Right lobe of liver (tissue), 6 donors: Measurements from ENCODE around the gene STAC2. TPM values are rescaled to one million over a fixed set of nuclear protein-coding genes. Genes with fewer than 3 reads are reported as not detected.

Experiments used
- ATAC-seq, 4 donors: fragments of 200-7000 bp; cut with Tn5 transposase; one replicate each; pipeline ENCODE4 v1.9.1; 2020; ENCODE audit warnings: mild to moderate bottlenecking in 4 of 4, moderate library complexity in 4 of 4
- DNase-seq, 3 donors: peaks; one replicate each; pipeline ENCODE4 v3.0.0-alpha.2; 2020
- H3K27ac ChIP-seq, 3 donors: fragments of 200-600 bp; one replicate each; pipeline ENCODE4 v1.8.0; 2022
- H3K27me3 ChIP-seq, 2 donors: fragments of 200-600 bp; one replicate each; pipeline ENCODE4 v1.8.0; 2022
- H3K36me3 ChIP-seq, 4 donors: fragments of 200-600 bp; sonication (generic) in 1 of 4; one replicate each; pipeline versions ENCODE4 v1.5.1 to v1.8.0; 2017 to 2022; ENCODE audit warnings: control low read depth in 1 of 4
- H3K4me1 ChIP-seq, 4 donors: fragments of 200-600 bp; sonication (generic) in 1 of 4; one replicate each; pipeline versions ENCODE4 v1.5.1 to v1.8.0; 2017 to 2022; ENCODE audit warnings: control low read depth in 1 of 4
- H3K4me3 ChIP-seq, 3 donors: fragments of 200-600 bp; one replicate each; pipeline ENCODE4 v1.8.0; 2022
- H3K9me3 ChIP-seq, 4 donors: fragments of 200-600 bp; sonication (generic) in 1 of 4; one replicate each; pipeline versions ENCODE4 v1.5.1 to v1.8.0; 2017 to 2022; ENCODE audit warnings: control low read depth in 1 of 4
- CTCF ChIP-seq, 4 donors: fragments of 200-600 bp in 3 of 4; fragments of 450-650 bp in 1 of 4; IDR thresholded peaks; one replicate each; pipeline versions ENCODE4 v1.5.1 to v1.8.0; 2016 to 2022; ENCODE audit warnings: antibody characterized with exemption in 4 of 4, mild to moderate bottlenecking in 2 of 4
- POLR2A ChIP-seq: fragments of 450-650 bp; IDR thresholded peaks from one replicate; pipeline ENCODE4 v1.6.1; 2017; ENCODE audit warnings: antibody characterized with exemption, mild to moderate bottlenecking
- WGBS: methylation state at CpG from one replicate; pipeline ENCODE4 v1.1.6; 2018; ENCODE audit warnings: low coverage, low lambda C conversion rate; ENCODE audit not compliant: insufficient coverage; ENCODE audit errors: missing lambda C conversion rate; 5-methylcytosine and 5-hydroxymethylcytosine counted together
- intact Hi-C, 2 donors: fragments of 100-400 bp; cut with DNase I; formaldehyde crosslinking; loops; one replicate each; pipeline versions ENCODE4 v1.11.2 to v1.14.1; 2022
- total RNA-seq, 6 experiments: library from RNA; depleted of rRNA in 2 of 6; stranded (reverse); fragments of >200 nt in 2 of 6; fragmentation: NEBNext Ultra II Directional in 3 of 6; extraction: Animal tissue kit (Norgen Biotek cat#: 25700) in 3 of 6; gene quantifications; one replicate each; pipeline versions ENCODE4 v1.1.0 to v1.2.4, GENCODE V29; 2016 to 2023
- donor health status: DM: no; HTN: yes; CAD: no.
- donor health status: DM: no; HTN: no; CAD: no.
- donor health status: DM: no; HTN: no; CAD: no.
- donor health status: DM: no; HTN: yes; CAD: no.
- donor health status: DM: no; HTN: yes; CAD: no.

Gene STAC2
- total RNA-seq, 6 experiments from 2014 or later, result not detected

- DNase-seq (no peak), ATAC-seq (no peak)
- Histone ChIP-seq H3K9me3 (no peaks in the 10 kb centered on the region), H3K4me3 (no peak overlapping the region), H3K27ac (no peak overlapping the region), H3K36me3 (peaks cover 8 to 41% (median 31%) of the 10 kb centered on the region in 4 donors), H3K27me3 (no peaks in the 10 kb centered on the region), H3K4me1 (peaks cover 0 to 16% (median 3%) of the 10 kb centered on the region in 4 donors)
- WGBS, result 67% methylated on average over 1 of the region's 8 CpGs
- intact Hi-C loops, result no loop called here
- no peak for TF ChIP-seq CTCF (IDR thresholded peaks at IDR 0.05)
- no peak for TF ChIP-seq POLR2A
Measured at GRCh38 chr17:39204245-39204644, 21.5 kb downstream of the STAC2 start.

- no peaks in the 10 kb centered on the region for H3K27me3 ChIP-seq
- intact Hi-C loops, result no loop called here
- 32% methylated on average over 11 of the region's 11 CpGs for WGBS
Measured at GRCh38 chr17:39200957-39201510, 24.7 kb downstream of the STAC2 start.

GRCh38 chr17:39200070-39200879 is 25.5 kb downstream of the STAC2 start, which contains the start of gene RPL19:
TSS of gene RPL19 (plus strand) at chr17:39200283. CDS start at chr17:39200345, 62 bp downstream.
- Histone ChIP-seq H3K4me3 (peak within 1 kb of the TSS; percentile 93 to 99 (median 96)), H3K36me3 (peaks cover 8 to 41% (median 31%) of the 10 kb centered on the region in 4 donors), H3K4me1 (peaks cover 0 to 28% (median 3%) of the 10 kb centered on the region in 4 donors), H3K9me3 (no peaks in the 10 kb centered on the region), H3K27ac (peak within 1 kb of the TSS; percentile 96 to 99 (median 99)), H3K27me3 (no peaks in the 10 kb centered on the region)
- intact Hi-C loops, result no loop called here
- 0% methylated on average over 28 of the region's 52 CpGs for WGBS
- DNase-seq (peak; percentile 80 to 86 (median 82)), ATAC-seq (peak; percentile 84 to 89 (median 84))
- TF ChIP-seq POLR2A, result peak; percentile 65
- no peak for TF ChIP-seq CTCF (IDR thresholded peaks at IDR 0.05)

More at GRCh38 chr17:39200957-39201510, 24.7 kb downstream of the STAC2 start:
- peaks cover 8 to 41% (median 31%) of the 10 kb centered on the region in 4 donors for H3K36me3 ChIP-seq
- no peaks in the 10 kb centered on the region for H3K9me3 ChIP-seq
- no peak for DNase-seq
- ATAC-seq, result no peak
- peak overlapping the region; percentile 93 to 99 (median 96) for H3K4me3 ChIP-seq
- TF ChIP-seq CTCF (IDR thresholded peaks at IDR 0.05), result no peak
- no peak for TF ChIP-seq POLR2A
- H3K4me1 ChIP-seq, result peaks cover 0 to 28% (median 3%) of the 10 kb centered on the region in 4 donors
- peak overlapping the region; percentile 96 to 99 (median 99) for H3K27ac ChIP-seq

DNA sequence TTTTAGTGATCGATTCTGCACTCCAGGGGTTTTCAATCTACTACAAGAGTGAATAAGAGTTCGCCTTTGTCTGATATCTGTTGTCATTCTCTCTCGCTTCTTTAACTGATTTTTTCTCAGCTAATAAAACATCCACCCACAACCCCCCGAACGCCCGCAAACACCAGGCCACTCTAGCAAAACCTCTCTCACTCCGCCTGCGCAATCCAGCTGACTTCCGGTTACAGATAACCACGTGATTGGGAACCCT is 26.0 kb downstream of the STAC2 start:
- peaks cover 0 to 28% (median 3%) of the 10 kb centered on the region in 4 donors for H3K4me1 ChIP-seq
- H3K36me3 ChIP-seq, result peaks cover 8 to 37% (median 28%) of the 10 kb centered on the region in 4 donors
- peak; percentile 83 to 92 (median 89) for DNase-seq
- no peaks in the 10 kb centered on the region for H3K27me3 ChIP-seq
- H3K9me3 ChIP-seq, result no peaks in the 10 kb centered on the region
- H3K4me3 ChIP-seq, result peak overlapping the region; percentile 93 to 99 (median 96)
- TF ChIP-seq POLR2A (peak; percentile 55), CTCF (IDR thresholded peaks at IDR 0.05) (no peak)
- peak; percentile 80 to 90 (median 87) for ATAC-seq
- 0% methylated on average over 10 of the region's 10 CpGs for WGBS
- intact Hi-C loops, result no loop called here
- peak overlapping the region; percentile 96 to 99 (median 99) for H3K27ac ChIP-seq
